Small intestine (tissue), 7 donors: ENCODE measurements around the gene MLN. TPM values are rescaled to one million over a fixed set of nuclear protein-coding genes. Genes with fewer than 3 reads are reported as not detected.

Source experiments
- DNase-seq, 2 donors: peaks; one replicate each; pipeline versions ENCODE4 v3.0.0 to v3.0.0-alpha.2; 2013
- FAIRE-seq: peaks from 2 replicates; lab custom pipeline; 2012; peaks lifted over from hg19 to GRCh38; lab: Jason Lieb, UNC
- H3K27ac ChIP-seq, 3 donors: one replicate each; pipeline ENCODE4 v1.5.1; 2013; ENCODE audit warnings: low read length in 2 of 3, mild to moderate bottlenecking in 2 of 3, control low read depth in 1 of 3, inconsistent platforms in 1 of 3, low read depth in 1 of 3, moderate library complexity in 1 of 3
- H3K27me3 ChIP-seq, 3 donors: one replicate each; pipeline ENCODE4 v1.6.1; 2013; ENCODE audit warnings: low read length in 3 of 3, inconsistent platforms in 1 of 3; ENCODE audit not compliant: control insufficient read depth in 3 of 3, insufficient read depth in 3 of 3
- H3K36me3 ChIP-seq, 3 donors: one replicate each; pipeline ENCODE4 v1.6.1; 2013; ENCODE audit warnings: low read length in 3 of 3, inconsistent platforms in 1 of 3, low read depth in 1 of 3, mild to moderate bottlenecking in 1 of 3, moderate library complexity in 1 of 3; ENCODE audit not compliant: control insufficient read depth in 3 of 3, insufficient read depth in 2 of 3
- H3K4me1 ChIP-seq, 3 donors: one replicate each; pipeline ENCODE4 v1.6.1; 2013; ENCODE audit warnings: low read length in 2 of 3, inconsistent platforms in 1 of 3, low read depth in 1 of 3, mild to moderate bottlenecking in 1 of 3, moderate library complexity in 1 of 3; ENCODE audit not compliant: control insufficient read depth in 3 of 3, insufficient read depth in 2 of 3
- H3K4me3 ChIP-seq, 3 donors: one replicate each; pipeline ENCODE4 v1.5.1; 2013; ENCODE audit warnings: low read length in 3 of 3, control low read depth in 1 of 3, inconsistent platforms in 1 of 3, low read depth in 1 of 3, mild to moderate bottlenecking in 1 of 3, moderate library complexity in 1 of 3
- H3K9me3 ChIP-seq, 2 donors: one replicate each; pipeline ENCODE4 v1.6.1; 2013; ENCODE audit warnings: low read depth in 1 of 2, low read length in 1 of 2; ENCODE audit not compliant: control insufficient read depth in 2 of 2, insufficient read depth in 1 of 2
- WGBS, 3 donors: extraction: QIAGEN DNeasy Blood & Tissue Kit; methylation state at CpG; one replicate each; pipeline ENCODE4 v1.1.7; 2013; 5-methylcytosine and 5-hydroxymethylcytosine counted together
- polyA plus RNA-seq, 4 donors: library from polyadenylated mRNA; stranded (reverse) in 3 of 4; unstranded in 1 of 4; fragments of 200-250 nt in 3 of 4; fragments of 120-200 nt in 1 of 4; gene quantifications; one replicate each; pipeline versions ENCODE4 v1.2.1 to v1.2.3, GENCODE V29; 2013
- donor health status: healthy with polysubstance abuse.
- donor health status: control.
- donor health status: control.
- donor health status: Bipolar disorder and iron deficiency.
- donor health status: healthy.

MLN gene
- polyA plus RNA-seq, 4 donors: 16.4 to 264 (median 112) TPM

- Histone ChIP-seq H3K27ac (no peak overlapping the region), H3K27me3 (peaks cover 0 to 2% (median 0%) of the 10 kb centered on the region in 3 donors), H3K36me3 (no peaks in the 10 kb centered on the region), H3K4me1 (peaks cover 0 to 11% (median 0%) of the 10 kb centered on the region in 3 donors), H3K9me3 (no peaks in the 10 kb centered on the region), H3K4me3 (no peak overlapping the region)
- 92 to 96% (median 93%) methylated on average over 2 of the region's 2 CpGs for WGBS, 3 donors
- DNase-seq (no peak), FAIRE-seq (no peak)
These were observed 20.0 kb upstream of the MLN start for GRCh38 chr6:33823806-33824205.

- Histone ChIP-seq H3K4me1 (peaks cover 0 to 5% (median 0%) of the 10 kb centered on the region in 3 donors), H3K27me3 (peaks cover 0 to 2% (median 0%) of the 10 kb centered on the region in 3 donors), H3K9me3 (no peaks in the 10 kb centered on the region), H3K4me3 (no peak overlapping the region), H3K27ac (no peak overlapping the region), H3K36me3 (no peaks in the 10 kb centered on the region)
- DNase-seq: peak; percentile 20 to 41
- FAIRE-seq: no peak
- 50 to 65% (median 62%) methylated on average over 10 of the region's 10 CpGs for WGBS, 3 donors
These were observed 19.0 kb upstream of the MLN start for GRCh38 chr6:33822575-33823395.

GRCh38 chr6:33820784-33821520 is 17.1 kb upstream of the MLN start:
- 61 to 84% (median 70%) methylated on average over 7 of the region's 7 CpGs for WGBS, 3 donors
- FAIRE-seq: no peak

GRCh38 chr6:33820243-33820642 is 16.4 kb upstream of the MLN start:
- FAIRE-seq (no peak), DNase-seq (no peak)
- Histone ChIP-seq H3K9me3 (no peaks in the 10 kb centered on the region), H3K27me3 (peaks cover 0 to 2% (median 0%) of the 10 kb centered on the region in 3 donors), H3K4me3 (no peak overlapping the region), H3K4me1 (no peaks in the 10 kb centered on the region), H3K36me3 (no peaks in the 10 kb centered on the region), H3K27ac (no peak overlapping the region)
- WGBS, 3 donors: 59 to 62% (median 60%) methylated on average over 10 of the region's 10 CpGs

More at GRCh38 chr6:33820784-33821520, 17.1 kb upstream of the MLN start:
- no peaks in the 10 kb centered on the region for H3K9me3 ChIP-seq
- DNase-seq: no peak
- H3K4me1 ChIP-seq: no peaks in the 10 kb centered on the region
- no peak overlapping the region for H3K27ac ChIP-seq
- H3K27me3 ChIP-seq: peaks cover 0 to 2% (median 0%) of the 10 kb centered on the region in 3 donors
- no peak overlapping the region for H3K4me3 ChIP-seq
- H3K36me3 ChIP-seq: no peaks in the 10 kb centered on the region

- peaks cover 0 to 9% (median 0%) of the 10 kb centered on the region in 3 donors for H3K27me3 ChIP-seq
- WGBS, 3 donors: 49 to 70% (median 59%) methylated on average over 4 of the region's 4 CpGs
- no peaks in the 10 kb centered on the region for H3K4me1 ChIP-seq
- no peak for DNase-seq
- H3K4me3 ChIP-seq: no peak overlapping the region
- no peak overlapping the region for H3K27ac ChIP-seq
- no peaks in the 10 kb centered on the region for H3K9me3 ChIP-seq
- FAIRE-seq: no peak
- H3K36me3 ChIP-seq: no peaks in the 10 kb centered on the region
These were observed 15.2 kb upstream of the MLN start for GRCh38 chr6:33819021-33819420.

GRCh38 chr6:33818293-33818692 is 14.5 kb upstream of the MLN start:
- no peak for FAIRE-seq
- H3K9me3 ChIP-seq: no peaks in the 10 kb centered on the region
- no peak overlapping the region for H3K4me3 ChIP-seq
- no peak overlapping the region for H3K27ac ChIP-seq
- no peaks in the 10 kb centered on the region for H3K36me3 ChIP-seq
- H3K4me1 ChIP-seq: no peaks in the 10 kb centered on the region
- no peak for DNase-seq
- WGBS, 3 donors: 52 to 68% (median 66%) methylated on average over 3 of the region's 3 CpGs
- H3K27me3 ChIP-seq: peaks cover 0 to 14% (median 0%) of the 10 kb centered on the region in 3 donors

GRCh38 chr6:33817489-33817888 is 13.7 kb upstream of the MLN start:
- Histone ChIP-seq H3K27ac (no peak overlapping the region), H3K4me1 (no peaks in the 10 kb centered on the region), H3K9me3 (no peaks in the 10 kb centered on the region), H3K4me3 (no peak overlapping the region), H3K36me3 (no peaks in the 10 kb centered on the region), H3K27me3 (peaks cover 0 to 16% (median 0%) of the 10 kb centered on the region in 3 donors)
- FAIRE-seq (no peak), DNase-seq (no peak)
- 64 to 80% (median 73%) methylated on average over 5 of the region's 5 CpGs for WGBS, 3 donors

- 63 to 74% (median 72%) methylated on average over 8 of the region's 8 CpGs for WGBS, 3 donors
- H3K4me3 ChIP-seq: no peak overlapping the region
- no peaks in the 10 kb centered on the region for H3K4me1 ChIP-seq
- H3K27me3 ChIP-seq: peaks cover 0 to 21% (median 0%) of the 10 kb centered on the region in 3 donors
- H3K9me3 ChIP-seq: no peaks in the 10 kb centered on the region
- H3K36me3 ChIP-seq: no peaks in the 10 kb centered on the region
- DNase-seq (no peak), FAIRE-seq (no peak)
- H3K27ac ChIP-seq: no peak overlapping the region
These were observed 13.1 kb upstream of the MLN start for GRCh38 chr6:33816911-33817310.
